HG03521 (cell line): ENCODE measurements around the gene MRGPRG.

Source experiments
- ATAC-seq: cut with Tn5 transposase; IDR thresholded peaks from one replicate; pipeline ENCODE4 v1.9.1; 2021; ENCODE audit warnings: mild to moderate bottlenecking, moderate library complexity; ENCODE audit not compliant: unreplicated experiment

The MRGPRG gene

DNA sequence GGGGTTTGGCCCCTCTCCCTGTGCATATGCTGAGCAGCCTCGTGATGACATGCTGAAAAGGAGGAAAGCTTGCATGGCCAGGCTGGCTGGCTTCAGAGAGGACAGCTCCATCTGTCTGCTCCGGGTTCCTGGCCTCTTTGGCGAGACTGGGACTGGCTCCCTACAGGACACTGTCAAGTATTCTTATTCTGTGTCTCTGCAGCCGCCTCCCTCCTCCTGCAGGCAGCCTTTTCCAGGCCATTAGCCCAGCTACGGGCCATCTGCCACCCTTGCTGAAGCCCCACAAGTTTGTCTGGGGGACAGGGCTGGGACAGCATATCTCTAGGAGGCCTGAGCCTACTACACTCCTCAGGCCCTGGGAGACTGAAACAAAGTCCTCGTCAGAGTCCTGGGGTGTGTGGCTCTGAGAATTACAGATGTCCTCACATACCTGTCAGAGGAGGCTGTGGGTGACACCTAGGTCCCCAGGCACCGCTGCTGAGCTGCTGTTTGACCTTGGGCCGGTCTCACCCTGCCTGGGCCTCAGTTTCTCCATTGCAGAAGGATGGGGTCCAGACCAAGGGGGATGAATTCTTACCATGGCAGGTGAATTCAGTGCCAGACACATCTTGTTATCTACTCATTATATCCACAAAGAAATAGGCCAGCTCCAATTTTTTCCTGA lies 11.0 kb downstream of the MRGPRG start:
- no peak for ATAC-seq

DNA sequence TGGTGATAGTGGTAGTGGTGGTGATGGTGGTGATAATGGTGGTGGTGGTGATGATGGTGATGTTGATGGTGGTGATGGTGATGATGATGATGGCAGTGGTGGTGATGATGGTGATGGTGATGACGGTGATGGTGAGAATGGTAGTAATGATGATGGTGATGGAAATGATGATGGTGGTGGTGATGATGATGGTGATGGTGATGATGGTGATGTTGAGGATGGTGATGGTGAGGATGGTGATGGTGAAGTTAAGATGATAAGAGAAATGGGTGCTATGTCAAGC lies 11.8 kb downstream of the MRGPRG start:
- ATAC-seq = no peak

DNA sequence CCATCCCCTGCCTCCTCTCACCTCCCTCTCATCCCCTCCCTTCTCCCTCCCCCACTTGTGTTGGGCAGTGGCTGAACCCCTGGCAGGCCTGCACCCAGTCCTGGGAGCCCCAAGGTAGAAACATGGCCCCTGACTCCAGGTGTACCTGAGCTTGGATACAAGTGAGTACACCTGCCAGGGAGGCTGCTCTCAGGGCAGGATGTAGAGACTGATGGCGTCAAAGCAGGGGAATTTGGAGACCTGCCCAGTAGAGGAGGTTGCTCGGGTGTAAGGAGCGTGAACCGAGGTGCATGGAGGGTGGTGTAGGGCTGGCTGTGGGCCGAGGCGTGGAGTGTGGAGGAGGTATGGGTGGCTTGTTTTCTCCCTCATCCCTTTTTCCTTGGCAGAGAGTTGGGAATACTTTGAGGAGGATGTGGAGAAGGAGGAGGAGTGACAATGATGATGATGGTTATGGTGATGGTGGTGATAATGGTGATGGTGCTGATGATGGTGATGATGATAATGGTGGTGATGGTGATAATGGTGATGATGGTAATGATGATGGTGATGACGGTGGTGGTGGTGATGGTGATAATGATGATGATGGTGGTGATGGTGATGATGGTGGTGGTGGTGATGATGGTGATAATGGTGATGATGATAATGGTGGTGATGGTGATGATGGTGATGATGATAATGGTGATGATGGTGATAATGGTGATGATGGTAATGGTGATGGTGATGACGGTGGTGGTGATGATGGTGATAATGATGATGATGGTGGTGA lies 12.3 kb downstream of the MRGPRG start:
- ATAC-seq = no peak

DNA sequence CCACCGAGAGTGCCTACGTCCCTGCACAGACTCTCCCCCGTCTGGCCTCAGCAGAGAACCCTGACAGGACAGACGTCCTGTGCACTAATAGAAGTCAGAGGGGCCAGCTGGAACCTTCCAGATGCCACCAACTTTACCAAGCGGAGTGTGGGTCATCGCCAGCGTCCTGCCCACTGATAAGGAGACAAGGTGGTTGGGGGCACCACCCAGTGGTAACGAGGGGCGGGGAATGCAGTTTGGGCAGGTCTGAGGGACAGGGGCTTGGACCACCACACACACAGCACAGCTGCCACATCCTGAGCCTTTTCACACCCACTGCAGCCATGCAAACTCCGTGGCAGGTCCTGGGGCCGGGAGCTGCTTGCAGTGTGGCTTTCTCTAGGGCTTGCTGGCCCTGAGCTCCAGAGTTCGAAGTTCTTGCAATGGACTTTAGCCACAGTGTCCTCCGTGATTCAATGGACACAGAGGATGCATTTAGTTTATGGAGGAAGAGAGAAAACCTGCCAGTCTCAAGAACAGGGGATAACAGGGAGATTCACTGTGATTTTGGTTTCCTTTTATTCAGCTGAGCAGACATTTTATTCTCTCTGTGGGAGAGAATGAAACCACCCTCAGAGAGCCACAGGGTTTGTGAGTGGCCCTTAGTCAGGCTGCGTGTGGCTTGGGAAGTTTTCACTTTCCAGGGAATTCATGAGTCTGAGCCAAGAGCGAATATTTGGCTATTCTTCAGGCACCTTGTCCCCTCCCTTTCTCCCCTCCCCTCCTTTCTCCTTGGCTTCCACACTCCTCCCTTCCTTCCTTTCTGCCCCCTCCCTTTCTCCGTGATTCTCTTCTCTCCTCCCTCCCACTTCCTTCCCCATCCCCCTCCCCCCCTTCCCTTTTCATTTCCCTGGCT lies 13.1 kb downstream of the MRGPRG start:
- no peak for ATAC-seq

DNA sequence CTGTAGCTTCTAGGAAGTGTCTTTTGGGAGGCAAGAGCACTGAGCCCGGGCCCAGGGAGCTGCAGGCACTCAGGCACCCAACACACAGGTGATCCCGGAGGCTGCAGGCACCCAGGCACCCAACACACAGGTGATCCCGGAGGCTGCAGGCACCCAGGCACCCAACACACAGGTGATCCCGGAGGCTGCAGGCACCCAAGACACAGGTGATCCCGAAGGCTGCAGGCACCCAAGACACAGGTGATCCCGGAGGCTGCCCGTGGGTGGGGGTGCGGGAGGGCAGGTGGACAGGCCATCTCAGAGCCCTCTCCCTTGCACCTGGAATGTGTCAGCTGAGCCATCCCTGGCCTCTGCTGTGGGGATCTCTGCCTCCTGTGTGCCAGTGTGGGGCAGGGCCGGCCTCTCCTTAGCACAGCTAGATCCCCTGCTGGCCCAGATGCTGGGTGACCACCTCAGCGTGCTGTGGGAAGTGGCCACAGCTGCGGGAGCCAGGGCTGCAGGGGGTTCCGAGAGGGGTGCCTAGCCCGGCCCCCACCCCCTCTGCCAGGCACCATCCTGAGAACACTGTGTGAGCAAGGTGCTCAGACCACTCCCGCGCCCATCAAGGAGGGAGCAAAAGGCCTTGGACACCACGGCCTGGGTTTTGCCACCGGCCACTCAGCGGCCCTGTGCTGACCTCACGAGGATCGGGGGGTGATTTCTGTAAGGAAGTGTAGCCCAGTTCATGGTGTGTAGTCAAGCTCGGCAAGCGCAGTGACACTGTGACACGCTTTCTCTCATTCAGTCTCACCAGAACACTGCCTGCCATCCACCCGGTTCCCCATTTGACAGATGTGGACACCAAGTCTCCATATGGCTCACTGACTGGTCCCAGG lies 14.2 kb downstream of the MRGPRG start:
- ATAC-seq = no peak

DNA sequence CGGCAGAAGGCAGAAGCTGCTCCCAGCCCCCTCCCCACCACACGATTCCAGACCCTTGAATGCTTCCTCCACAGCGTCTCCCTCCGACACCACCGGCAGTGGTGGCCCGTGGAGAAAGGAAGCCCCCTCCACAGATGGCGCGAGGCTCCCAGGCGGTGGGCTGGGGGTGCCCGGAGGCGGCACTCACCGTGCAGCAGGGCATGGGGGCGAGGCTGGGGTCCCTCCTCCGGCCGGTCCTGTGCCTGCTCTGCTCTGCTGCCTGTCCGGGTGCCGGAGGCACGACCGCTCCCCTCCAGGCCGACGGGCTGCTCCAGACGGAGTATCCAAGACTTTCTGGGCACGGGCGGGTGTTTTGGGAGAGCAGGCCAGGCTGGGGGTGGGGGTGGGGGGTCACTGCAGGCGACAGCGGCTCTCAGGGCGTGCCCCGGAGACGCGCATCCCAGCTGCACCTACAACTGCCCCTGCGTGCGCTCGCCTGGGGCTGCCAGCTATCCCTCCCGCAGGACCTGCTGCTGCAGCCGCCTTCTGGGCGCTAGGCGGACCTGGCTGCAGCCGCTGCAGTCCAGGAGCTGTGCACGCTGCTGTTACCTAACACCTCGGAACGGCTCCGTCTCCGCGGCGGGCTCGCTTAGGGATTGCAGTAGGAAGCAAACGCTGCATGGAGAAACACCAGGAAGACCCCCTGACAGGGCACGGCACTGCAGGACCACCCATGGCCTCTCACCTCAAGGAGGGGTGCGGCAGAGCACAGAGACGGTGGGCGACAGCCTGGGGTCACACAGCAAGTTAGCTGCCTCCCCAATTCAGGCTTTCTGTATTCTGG lies 15.2 kb downstream of the MRGPRG start:
- ATAC-seq = no peak

DNA sequence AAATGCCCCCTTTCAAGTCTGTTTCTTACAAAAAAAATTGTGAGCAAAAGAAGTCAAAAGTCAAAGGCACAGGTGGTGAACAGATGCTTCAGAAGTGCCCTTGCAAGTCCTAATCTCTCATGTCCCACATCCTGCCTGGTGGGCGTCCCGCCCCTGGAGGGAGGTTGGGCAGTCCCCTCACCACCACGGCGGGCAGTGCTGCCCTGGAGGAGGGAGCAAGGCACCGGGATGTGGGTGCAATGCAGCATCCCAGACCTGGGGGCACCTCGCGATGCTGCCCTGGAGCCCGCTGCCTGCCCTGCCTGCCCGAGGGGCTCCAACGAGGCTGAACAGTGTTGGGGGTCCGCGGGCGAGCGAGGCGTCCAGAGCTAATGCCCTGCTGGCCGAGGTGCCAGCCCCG lies 15.9 kb downstream of the MRGPRG start:
- ATAC-seq = no peak

DNA sequence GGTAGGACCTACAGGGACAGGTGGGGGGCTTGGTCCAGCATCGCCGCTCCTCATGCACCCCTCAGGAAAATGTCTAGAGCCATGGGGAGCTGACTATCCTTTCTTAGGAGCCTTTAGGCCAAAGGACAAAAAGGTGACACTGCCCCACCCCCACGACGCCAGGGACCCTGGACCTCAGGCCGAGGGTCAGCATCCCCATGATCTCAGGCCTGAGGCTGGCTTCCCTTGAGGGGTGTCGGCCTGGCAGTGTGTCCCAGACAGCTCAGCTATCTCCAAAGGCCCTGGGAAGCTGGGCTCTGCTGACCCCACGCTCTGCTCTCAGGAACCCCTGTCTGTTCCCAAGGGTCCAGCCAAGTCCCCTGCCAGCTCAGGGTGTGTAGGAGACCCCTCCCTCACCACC lies 16.3 kb downstream of the MRGPRG start:
- no peak for ATAC-seq

DNA sequence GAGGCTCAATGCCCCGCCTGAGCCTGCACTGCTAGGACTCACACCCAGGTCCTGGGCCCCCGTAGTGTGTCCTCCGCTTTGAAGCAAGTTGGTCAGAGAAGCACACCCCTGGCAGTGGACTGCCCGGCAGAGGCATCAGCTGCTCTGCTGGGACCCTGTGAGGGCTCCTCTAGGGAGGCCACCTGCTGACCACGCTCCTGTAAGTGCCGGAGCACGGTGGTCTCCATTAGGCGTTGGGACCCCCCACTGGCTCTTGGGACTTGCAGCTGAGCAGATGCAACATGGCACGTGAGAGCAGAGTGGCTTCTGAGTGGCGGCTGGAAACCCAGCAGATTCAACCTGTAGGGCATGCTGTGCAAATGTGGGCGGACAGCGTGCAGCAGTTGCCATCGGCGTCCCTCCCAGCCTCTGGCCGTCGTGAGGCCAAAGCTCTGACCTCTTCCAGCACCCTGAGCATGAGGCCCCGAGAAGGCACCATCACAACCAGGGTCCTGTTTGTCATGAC lies 16.9 kb downstream of the MRGPRG start:
- ATAC-seq = no peak

DNA sequence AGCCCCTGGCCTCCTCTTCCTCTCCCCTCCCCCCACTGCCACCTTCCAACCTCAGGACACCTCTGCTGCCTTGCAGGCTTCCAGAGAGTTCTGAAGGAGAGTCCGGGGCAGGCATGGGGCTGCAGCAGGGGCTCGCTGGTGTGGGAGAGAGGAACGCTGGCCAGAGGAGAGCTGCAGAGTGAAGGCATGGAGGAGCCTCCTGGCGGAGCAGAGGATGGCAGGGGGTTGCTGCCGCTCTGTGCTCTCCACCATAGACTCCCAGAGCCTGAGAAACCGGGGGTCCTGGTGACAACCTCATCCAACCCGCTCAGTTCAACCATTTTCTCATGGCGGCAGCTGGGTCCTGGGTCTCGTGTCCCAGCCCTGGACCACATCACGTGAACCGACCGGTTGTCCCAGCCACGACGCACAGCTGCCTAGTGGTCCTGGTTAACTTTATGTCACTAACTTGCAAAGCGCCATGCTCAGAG lies 17.5 kb downstream of the MRGPRG start:
- no peak for ATAC-seq

DNA sequence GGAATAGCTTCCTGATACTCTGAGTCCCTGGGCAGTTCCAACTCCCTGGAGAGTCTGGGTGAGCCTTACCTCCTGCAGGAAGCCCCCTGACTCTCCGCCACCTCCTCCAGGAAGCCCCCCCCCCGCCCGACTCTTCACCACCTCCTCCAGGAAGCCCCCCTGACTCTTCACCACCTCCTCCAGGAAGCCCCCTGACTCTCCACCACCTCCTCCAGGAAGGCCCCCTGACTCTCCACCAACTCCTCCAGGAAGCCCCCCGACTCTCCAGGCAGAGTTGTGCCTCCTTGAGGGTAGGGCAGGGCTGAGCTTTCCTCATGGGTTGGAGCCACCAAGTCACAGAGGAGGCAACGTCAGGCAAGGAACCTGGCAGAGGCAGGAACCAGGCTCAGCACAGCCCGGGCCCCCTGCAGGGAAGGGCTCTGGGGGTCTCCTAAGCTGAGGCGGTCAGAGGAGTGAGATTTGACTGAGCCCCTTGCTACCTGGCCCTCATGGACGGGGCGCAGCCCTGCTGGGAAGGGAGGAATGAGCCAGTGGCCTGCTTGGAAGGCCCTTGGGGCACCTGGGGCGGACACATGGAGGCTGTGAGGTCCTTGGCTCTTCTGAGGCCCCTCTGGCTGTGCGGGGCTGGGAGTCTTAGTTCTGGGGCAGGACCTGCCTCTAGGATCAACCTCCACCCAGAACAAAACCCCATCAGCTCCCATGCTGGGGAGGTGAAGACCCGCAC lies 18.1 kb downstream of the MRGPRG start:
- ATAC-seq = no peak

DNA sequence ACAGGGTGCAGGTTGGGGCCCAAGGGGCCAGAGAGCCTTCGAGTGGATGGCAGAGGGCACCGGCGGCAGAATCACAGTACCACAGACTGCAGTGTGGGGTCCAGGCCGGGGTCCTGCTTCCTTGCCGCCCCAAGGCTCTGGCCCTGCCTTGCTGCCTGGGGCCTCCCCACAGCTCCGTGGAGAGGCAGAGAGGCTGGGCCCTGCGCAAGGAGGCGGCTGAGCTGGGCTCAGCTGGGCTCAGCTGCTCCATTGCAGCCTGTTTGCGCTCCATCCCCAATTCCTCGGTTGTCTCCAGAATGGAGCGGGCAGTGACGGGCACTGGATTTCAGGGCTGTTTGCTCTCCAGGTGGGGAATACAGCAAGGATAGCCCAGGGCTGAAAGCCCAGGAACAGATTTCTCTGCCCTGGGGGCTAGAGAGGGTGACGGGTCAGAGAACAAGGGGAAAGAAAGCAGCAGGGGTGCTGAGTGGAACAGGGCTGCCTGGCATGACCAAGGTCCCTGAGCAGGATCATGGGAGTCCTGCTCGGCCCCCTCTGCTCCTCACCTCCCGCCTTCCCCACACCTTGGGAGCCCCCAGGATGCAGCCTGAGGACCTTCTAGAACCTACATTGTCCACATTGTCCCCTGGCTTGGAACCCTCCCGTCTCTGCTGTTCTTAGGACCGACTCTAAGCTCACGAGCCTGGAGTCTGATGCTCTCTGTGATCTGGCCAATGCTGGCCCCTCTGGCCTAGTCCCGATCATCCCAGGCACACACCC lies 18.9 kb downstream of the MRGPRG start:
- ATAC-seq = no peak

DNA sequence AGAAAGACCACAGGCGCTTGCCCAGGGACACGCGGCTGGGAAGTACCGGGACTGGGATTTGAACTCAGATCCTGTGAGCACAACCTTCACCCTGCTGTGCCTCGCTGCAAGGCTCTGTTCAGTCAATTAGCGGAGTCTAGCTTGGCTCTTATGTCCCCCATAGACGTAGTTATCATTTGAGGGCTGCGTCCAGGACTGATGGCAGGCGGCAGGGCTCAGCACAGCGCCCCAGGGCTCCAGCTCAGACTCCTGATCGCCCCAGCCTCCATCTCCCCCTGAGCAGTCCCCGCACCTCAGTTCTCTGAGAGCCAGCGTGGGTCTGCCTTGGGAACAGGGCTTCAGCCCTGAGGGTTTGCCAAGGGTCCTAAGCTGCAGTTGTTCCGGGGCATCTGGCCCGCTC lies 19.8 kb downstream of the MRGPRG start:
- ATAC-seq = no peak

DNA sequence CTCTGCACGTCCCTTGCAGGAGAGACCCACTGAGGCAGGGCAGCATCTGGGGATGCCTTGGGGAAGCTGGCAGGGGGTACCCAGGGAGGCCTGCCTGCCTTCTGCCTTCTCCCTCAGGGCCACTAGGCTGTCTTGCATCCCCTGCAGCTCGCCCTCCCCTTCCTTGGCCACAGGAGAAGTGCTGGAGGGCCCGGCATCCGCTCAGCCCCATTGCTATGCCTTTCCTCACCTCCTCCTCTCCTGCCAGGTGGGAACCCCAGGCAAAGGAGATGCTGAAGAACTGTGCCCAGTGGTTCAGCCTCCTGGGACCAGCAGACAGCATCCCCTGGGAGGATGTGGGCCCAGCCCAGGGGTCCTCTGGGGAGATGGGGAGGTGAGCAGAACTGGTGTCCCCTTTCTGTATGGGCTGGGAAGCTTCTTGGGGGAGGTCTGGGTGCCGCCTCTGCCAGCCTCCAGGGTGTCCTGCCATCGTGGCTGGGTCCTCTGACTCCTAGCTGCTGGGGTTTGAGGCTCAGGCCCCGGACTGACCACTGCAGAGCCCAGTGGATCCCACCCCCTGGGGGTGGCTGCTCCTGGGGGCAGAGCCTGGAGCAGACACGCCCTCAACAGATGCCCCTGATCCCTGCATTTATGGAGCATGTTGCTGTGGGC lies 20.6 kb downstream of the MRGPRG start:
- ATAC-seq = no peak

DNA sequence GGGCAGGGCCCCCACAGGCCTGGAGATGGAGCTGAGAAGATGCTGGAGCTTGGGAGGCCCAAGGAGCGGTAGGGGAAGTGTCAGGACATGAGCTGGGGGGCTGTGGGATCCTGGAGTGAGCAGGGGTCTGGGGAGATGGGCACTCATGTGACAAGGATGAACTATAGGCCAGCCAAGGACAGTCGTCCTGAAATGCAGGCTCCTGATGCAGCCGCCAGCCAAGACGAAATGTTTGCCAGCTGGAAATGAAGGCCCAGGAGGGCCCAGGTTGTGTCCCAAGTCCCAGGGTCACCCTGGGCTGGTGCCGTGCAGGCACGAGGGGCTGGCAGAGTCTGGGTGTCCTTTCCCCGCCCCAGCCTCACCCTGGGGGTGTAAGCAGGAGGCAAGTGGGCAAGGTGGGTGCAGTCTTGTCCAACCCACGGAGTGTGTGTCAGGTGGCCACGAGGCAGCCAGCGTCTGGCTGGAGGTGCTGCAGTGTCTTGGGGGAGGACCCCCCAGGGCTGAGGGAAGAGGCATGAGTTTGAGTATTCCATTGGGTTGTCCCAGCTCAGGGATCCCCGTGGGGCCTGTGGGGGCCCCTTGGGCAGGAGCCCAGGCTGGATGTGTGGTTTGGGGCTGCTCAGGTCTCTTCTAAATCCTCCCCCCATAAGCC lies 21.4 kb downstream of the MRGPRG start:
- ATAC-seq = no peak

DNA sequence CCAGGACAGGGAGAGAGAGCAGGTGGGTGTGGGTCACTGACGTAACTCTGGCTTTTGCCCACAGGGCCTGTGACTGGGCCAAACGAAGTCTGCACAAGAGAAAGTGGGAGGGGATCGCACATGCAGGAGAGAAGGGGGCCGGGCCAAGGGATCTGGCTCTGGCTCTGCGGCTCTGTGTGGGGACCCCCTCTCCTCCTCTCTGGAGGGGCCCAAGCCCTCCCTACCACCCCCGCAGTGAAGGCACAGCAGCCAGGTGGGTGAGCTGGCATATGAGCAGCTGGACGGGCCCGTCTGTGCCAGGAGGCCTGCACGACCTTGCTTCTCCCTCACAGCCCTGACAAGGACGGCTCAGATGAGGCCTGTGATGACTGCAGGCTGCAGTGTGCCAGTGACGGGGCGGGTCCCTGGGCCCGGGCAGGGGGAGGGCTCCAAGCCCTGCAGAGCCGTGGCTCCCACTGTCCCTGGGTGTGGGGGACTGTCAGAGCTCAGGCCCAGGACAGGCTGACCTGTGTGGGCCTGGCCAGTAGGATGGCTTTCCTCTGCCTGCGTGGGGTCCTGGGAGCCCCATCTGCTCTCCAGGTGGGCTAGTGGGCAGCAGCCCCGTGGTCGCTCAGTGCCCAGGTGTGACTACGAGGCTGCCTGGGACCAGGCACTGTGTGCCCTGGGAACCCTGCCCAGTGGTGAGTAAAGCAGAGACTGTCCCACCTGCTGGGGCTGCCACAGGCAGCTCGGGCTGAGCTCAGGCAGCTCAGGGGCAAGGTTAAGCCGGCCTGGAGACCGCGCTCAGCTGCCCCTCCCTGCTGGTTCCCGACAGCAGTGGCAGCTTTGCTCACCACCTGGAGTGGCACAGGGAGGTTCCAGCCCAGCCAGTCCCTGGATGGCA lies 22.2 kb downstream of the MRGPRG start:
- no peak for ATAC-seq
